Measurements from ENCODE around the gene TSPAN12. TPM values are rescaled to one million over a fixed set of nuclear protein-coding genes. Genes with fewer than 3 reads are reported as not detected.

Gene TSPAN12
- total and polyA plus RNA-seq, 4 donors: 16.0 to 102 (median 22.8) TPM

DNA sequence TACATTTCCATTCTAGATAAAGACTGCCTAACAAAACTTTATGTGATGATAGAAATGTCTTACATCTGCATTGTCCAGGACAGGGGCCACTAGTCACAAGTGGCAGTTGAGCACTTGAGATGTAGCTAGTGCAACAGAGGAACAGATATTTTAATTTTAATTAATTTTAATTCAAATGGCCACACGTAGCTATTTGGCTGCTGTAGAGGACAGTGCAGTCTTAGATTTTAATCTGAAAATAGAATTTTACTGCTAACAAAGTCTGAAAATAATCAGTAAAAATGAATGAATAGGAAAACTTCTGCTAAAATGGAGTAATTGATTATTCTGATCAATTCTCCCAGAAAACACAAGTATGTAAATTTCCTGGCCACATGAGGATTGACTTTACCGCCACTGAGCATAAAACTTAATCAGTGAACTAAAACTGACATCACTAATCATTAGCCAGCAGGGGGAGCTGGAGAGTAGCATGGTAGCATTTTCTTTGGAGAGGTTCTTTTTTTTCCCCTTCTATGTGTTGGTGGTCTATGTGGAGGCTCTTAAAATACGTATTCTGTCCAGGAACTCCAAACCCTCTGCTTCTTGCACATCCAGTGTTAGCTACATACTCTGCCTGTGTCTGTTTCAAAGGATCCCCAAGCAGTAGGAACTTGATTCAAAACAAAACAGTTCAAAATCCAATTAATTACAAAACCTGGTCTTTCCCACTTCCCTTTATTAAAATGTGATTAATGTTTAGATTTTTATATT lies 52.1 kb downstream of the TSPAN12 start:
- ATAC-seq (ENCODE audit: insufficient read depth, low FRiP score): peak; percentile 62
- 28 to 38% methylated on average over 3 of the region's 3 CpGs for WGBS, 2 donors
- no peak overlapping the region for H3K27ac ChIP-seq (ENCODE audit: low read depth in 1 of 2, low read length in 1 of 2)

DNA sequence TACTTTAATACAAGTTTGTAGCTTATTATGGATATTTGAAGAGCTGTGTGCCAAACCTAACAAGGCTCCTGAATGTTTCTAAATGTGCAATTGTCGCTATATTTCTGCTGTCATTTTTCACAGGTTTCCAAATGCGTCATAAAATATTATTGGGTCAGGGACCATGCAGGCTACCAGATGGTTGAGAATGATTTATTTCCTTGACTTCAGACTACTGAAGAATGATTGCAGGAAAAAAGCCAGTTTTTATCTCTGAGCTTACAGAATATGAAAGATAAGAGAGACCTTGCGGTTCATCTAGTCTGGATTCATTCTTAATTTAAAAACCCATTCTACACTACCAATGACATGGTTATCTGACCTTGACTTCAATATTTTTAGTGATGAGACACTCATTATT lies 55.2 kb downstream of the TSPAN12 start:
- Histone ChIP-seq H3K27me3 (ENCODE audit: control insufficient read depth in 3 of 3, insufficient read depth in 3 of 3, low read length in 2 of 3) (no peaks in the 10 kb centered on the region), H3K4me1 (ENCODE audit: control insufficient read depth in 5 of 5, insufficient read depth in 5 of 5, low read length in 5 of 5) (peaks cover 0 to 3% (median 0%) of the 10 kb centered on the region in 5 donors), H3K4me3 (no peak overlapping the region), H3K27ac (ENCODE audit: low read depth in 1 of 2, low read length in 1 of 2) (no peak overlapping the region), H3K9me3 (ENCODE audit: control insufficient read depth in 4 of 4, insufficient read depth in 3 of 4, low read length in 3 of 4) (no peaks in the 10 kb centered on the region), H3K36me3 (ENCODE audit: control insufficient read depth in 4 of 4, insufficient read depth in 4 of 4, low read length in 4 of 4) (peaks cover 0 to 2% (median 0%) of the 10 kb centered on the region in 4 donors), H3K9ac (ENCODE audit: insufficient read depth in 1 of 2, low read length in 2 of 2) (no peak overlapping the region)
- whole genome bisulfite sequencing, 2 donors: 74 to 85% methylated on average over 3 of the region's 3 CpGs
- no peak for DNase-seq
- no peak for ATAC-seq (ENCODE audit: insufficient read depth, low FRiP score)
- TF ChIP-seq, protein P1, sequence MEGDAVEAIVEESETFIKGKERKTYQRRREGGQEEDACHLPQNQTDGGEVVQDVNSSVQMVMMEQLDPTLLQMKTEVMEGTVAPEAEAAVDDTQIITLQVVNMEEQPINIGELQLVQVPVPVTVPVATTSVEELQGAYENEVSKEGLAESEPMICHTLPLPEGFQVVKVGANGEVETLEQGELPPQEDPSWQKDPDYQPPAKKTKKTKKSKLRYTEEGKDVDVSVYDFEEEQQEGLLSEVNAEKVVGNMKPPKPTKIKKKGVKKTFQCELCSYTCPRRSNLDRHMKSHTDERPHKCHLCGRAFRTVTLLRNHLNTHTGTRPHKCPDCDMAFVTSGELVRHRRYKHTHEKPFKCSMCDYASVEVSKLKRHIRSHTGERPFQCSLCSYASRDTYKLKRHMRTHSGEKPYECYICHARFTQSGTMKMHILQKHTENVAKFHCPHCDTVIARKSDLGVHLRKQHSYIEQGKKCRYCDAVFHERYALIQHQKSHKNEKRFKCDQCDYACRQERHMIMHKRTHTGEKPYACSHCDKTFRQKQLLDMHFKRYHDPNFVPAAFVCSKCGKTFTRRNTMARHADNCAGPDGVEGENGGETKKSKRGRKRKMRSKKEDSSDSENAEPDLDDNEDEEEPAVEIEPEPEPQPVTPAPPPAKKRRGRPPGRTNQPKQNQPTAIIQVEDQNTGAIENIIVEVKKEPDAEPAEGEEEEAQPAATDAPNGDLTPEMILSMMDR (IDR thresholded peaks at IDR 0.05; ENCODE audit: control extremely low read depth, extremely low read depth): no peak

More for the DNA sequence above, 52.1 kb downstream of the TSPAN12 start:
- TF ChIP-seq, protein P1 (IDR thresholded peaks at IDR 0.05; ENCODE audit: control extremely low read depth, extremely low read depth): peak; percentile 66
- no peaks in the 10 kb centered on the region for H3K27me3 ChIP-seq (ENCODE audit: control insufficient read depth in 3 of 3, insufficient read depth in 3 of 3, low read length in 2 of 3)
- peaks cover 0 to 7% (median 0%) of the 10 kb centered on the region in 5 donors for H3K4me1 ChIP-seq (ENCODE audit: control insufficient read depth in 5 of 5, insufficient read depth in 5 of 5, low read length in 5 of 5)
- no peak overlapping the region for H3K4me3 ChIP-seq
- peaks cover 0 to 2% (median 0%) of the 10 kb centered on the region in 4 donors for H3K36me3 ChIP-seq (ENCODE audit: control insufficient read depth in 4 of 4, insufficient read depth in 4 of 4, low read length in 4 of 4)
- DNase-seq: peak; percentile 71 to 90 (median 85)
- H3K9ac ChIP-seq (ENCODE audit: insufficient read depth in 1 of 2, low read length in 2 of 2): no peak overlapping the region
- no peaks in the 10 kb centered on the region for H3K9me3 ChIP-seq (ENCODE audit: control insufficient read depth in 4 of 4, insufficient read depth in 3 of 4, low read length in 3 of 4)

DNA sequence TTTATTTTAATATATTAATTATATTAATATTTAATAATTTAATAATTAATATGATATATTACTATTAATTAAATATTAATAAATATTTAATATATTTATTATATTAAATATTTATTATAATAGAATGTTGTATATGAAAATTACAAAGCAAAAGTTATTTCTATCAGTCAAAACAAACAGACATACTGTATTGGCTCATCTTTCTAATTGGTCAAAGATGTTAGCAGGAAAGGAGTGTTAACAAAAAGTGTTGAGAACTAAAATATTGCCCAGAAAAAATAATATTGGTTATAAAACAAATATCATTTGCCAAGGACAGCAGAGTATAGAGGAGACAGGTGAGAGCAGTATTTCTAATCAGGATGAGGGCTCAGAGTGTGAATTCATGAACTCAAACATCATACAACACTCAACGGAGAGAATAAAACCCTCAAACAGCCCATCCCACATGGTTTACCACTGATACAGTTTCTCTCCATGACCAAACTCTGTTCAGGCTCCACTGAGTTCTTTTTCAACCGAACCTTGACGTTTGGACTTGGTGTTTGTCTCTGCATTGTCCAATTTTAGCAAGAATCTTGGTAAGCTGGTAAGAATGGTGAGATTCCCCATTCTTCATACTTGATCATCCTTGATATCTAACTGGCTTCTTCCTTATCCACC lies 58.0 kb downstream of the TSPAN12 start:
- DNase-seq (no peak), ATAC-seq (ENCODE audit: insufficient read depth, low FRiP score) (no peak)
- Histone ChIP-seq H3K36me3 (ENCODE audit: control insufficient read depth in 4 of 4, insufficient read depth in 4 of 4, low read length in 4 of 4) (no peaks in the 10 kb centered on the region), H3K27me3 (ENCODE audit: control insufficient read depth in 3 of 3, insufficient read depth in 3 of 3, low read length in 2 of 3) (no peaks in the 10 kb centered on the region), H3K9ac (ENCODE audit: insufficient read depth in 1 of 2, low read length in 2 of 2) (no peak overlapping the region), H3K9me3 (ENCODE audit: control insufficient read depth in 4 of 4, insufficient read depth in 3 of 4, low read length in 3 of 4) (no peaks in the 10 kb centered on the region), H3K4me1 (ENCODE audit: control insufficient read depth in 5 of 5, insufficient read depth in 5 of 5, low read length in 5 of 5) (peaks cover 0 to 3% (median 0%) of the 10 kb centered on the region in 5 donors), H3K27ac (ENCODE audit: low read depth in 1 of 2, low read length in 1 of 2) (no peak overlapping the region), H3K4me3 (no peak overlapping the region)
- 95 to 96% methylated on average over 3 of the region's 3 CpGs for WGBS, 2 donors
- TF ChIP-seq, protein P1 (IDR thresholded peaks at IDR 0.05; ENCODE audit: control extremely low read depth, extremely low read depth): no peak

Data from lung (tissue), 12 donors.